ENCODE data around the gene ARMCX2.

The ARMCX2 gene

DNA sequence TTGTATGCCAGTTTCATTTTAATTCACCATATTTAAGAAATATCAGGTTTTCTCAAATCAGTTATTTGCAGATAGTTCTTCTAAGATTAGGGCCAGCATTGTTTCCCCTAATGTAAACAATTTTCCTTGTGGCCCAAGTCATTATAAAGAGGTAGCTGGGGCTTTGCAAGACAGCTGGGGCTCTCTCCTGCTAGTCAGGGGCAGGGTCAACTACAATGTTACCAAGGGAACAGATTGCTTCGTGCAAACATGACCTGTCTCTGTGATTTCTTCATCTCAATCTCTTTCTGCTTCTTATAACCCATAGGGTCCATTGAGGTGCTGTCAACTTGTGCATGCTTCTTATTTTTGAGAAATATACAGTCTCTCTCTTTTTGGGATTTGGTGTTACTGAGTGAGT lies 53.9 kb downstream of the ARMCX2 start:
- DNase-seq = no peak
- in situ Hi-C loops (cut with MboI; ENCODE audit: low pct_unique_long_range_greater_than_20kb, low sequenced_read_pairs) = no loop called here
